ENCODE results near the gene ROCK2. TPM values are rescaled to one million over a fixed set of nuclear protein-coding genes. Genes with fewer than 3 reads are reported as not detected.

The ROCK2 gene
- polyA plus RNA-seq, 2 of the 4 experiments (the other 2 are of a cell fraction), result 34.0 to 38.7 TPM

GRCh38 chr2:11320698-11321492 lies 23.5 kb downstream of the ROCK2 start:
- Histone ChIP-seq H3K4me3 (no peak overlapping the region), H3K27ac (no peak overlapping the region), H3K4me2 (no peak overlapping the region), H3K4me1 (peaks cover 3% of the 10 kb centered on the region; the same call in 1 of the 3 replicates), H3K9me3 (no peaks in the 10 kb centered on the region)
- peak in 1 of 2 experiments; percentile 35 for DNase-seq (ENCODE audit: low read depth in 1 of 2, low spot score in 1 of 2)
- no peak for TF ChIP-seq ELK1 (IDR thresholded peaks at IDR 0.05; ENCODE audit: low read depth, low read length)
- peak; percentile 5; the same call in 1 of the 3 replicates for TF ChIP-seq CTCF (IDR thresholded peaks at IDR 0.05)
- peak; percentile 87 to 88 for ATAC-seq
- POLR2A ChIA-PET, result interaction anchor here (1.5 kb wide), 1 partner anchor 23 kb away, joined by 5 read pairs; the partner anchor contains the start of gene ROCK2
- no peak for FAIRE-seq
- CTCF ChIA-PET, result interaction anchor here (1.0 to 2.3 kb wide), 7 partner anchors 11 to 189 kb away, joined by 3 to 9 read pairs (median 5); no protein-coding TSS in a partner anchor
- WGBS (ENCODE audit: missing lambda C conversion rate), result 95% methylated on average over 17 of the region's 17 CpGs

GRCh38 chr2:11319939-11320338 lies 24.5 kb downstream of the ROCK2 start:
- H3K4me3 ChIP-seq, result no peak overlapping the region
- H3K4me2 ChIP-seq, result no peak overlapping the region
- no peak for TF ChIP-seq TFCP2L1 (CRISPR knock-in tag; IDR thresholded peaks at IDR 0.05)
- no peak for TF ChIP-seq ELK1 (IDR thresholded peaks at IDR 0.05; ENCODE audit: low read depth, low read length)
- TF ChIP-seq CBX2 (IDR thresholded peaks at IDR 0.05; ENCODE audit: borderline replicate concordance, low read depth), result no peak
- no peak for TF ChIP-seq HES2 (IDR thresholded peaks at IDR 0.05)
- no peak for TF ChIP-seq JUN (IDR thresholded peaks at IDR 0.05)
- no peak for TF ChIP-seq HDAC2 (IDR thresholded peaks at IDR 0.05)
- CTCF ChIA-PET, result interaction anchor here (1.1 to 2.3 kb wide), 5 partner anchors 10 to 188 kb away, joined by 3 to 9 read pairs (median 6); no protein-coding TSS in a partner anchor
- POLR2A ChIA-PET, result interaction anchor here (1.5 kb wide), 1 partner anchor 24 kb away, joined by 5 read pairs; the partner anchor contains the start of gene ROCK2
- no peaks in the 10 kb centered on the region for H3K9me3 ChIP-seq
- H3K27ac ChIP-seq, result no peak overlapping the region
- ATAC-seq (0 out of 6 replicates have a peak, but pooled peaks of 1 of the 2 experiments have one; percentile 18), DNase-seq (ENCODE audit: low read depth in 1 of 2, low spot score in 1 of 2) (no peak), FAIRE-seq (no peak)
- peaks cover 12% of the 10 kb centered on the region; the same call in 1 of the 3 replicates for H3K4me1 ChIP-seq

DNA sequence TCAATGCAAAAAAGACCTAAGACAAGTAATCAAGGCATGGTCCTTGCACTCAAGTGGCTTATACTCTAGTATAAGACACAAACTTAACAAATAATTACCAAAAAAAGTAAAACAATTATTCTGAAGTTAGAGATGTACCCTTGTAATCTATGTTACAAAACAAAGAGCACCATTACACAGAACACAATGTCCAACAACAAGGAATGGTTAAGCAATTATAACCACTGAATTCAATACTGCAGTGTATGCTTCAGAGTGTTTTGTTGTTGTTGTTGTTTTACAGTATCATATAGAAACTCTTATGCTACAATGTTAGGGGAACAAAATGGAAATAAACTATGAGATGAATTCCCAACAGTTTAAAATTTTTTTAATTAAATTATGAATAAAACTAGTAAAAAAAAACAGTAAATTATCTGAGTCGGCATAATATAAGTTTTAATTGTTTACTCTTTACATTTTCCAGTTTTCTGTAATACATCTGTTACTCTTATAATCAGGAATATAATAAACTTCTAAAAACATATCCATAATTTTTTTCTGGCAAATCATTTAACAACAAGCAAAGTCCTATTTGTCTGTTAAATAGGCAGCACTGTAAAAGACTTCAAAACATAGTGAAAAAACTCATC lies 29.2 kb downstream of the ROCK2 start:
- POLR2A ChIA-PET, result interaction anchor here (0.7 kb wide), 1 partner anchor 29 kb away, joined by 3 read pairs; the partner anchor contains the start of gene ROCK2

DNA sequence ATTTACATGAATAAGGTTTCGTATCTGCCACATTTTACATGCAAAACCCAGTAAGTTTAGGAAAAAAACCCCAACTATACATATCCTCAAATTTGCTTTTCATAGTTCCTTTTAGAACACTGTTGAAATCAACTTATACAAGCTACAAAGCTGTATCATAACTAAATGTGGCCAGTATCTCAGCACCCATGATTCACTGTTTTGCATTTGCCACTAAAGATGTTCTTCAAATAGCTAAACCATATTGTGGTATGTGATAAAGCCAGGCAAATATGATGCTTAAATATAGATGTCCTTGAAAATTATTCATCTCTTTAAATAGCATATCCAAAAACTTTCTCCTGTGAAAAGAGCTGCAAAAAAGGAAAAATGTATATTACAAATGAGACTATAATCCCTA lies 29.9 kb downstream of the ROCK2 start:
- no peak for FAIRE-seq
- peaks cover 48% of the 10 kb centered on the region for H3K4me1 ChIP-seq
- ChIA-PET POLR2A (no interaction called here), CTCF (interaction anchor here (0.7 to 1.7 kb wide), 3 partner anchors 97 to 268 kb away, joined by 3 to 4 read pairs (median 3); a partner anchor contains a TSS)
- no peak overlapping the region for H3K4me3 ChIP-seq
- DNase-seq (ENCODE audit: low read depth in 1 of 2, low spot score in 1 of 2), result no peak
- H3K27ac ChIP-seq, result no peak overlapping the region
- no peak overlapping the region for H3K4me2 ChIP-seq
- no peak for ATAC-seq
- H3K9me3 ChIP-seq, result no peaks in the 10 kb centered on the region
- WGBS (ENCODE audit: missing lambda C conversion rate), result 92% methylated on average over 1 of the region's 1 CpG
- TF ChIP-seq CTCF (IDR thresholded peaks at IDR 0.05) (no peak), ZC3H11A (IDR thresholded peaks at IDR 0.05) (no peak), JUN (IDR thresholded peaks at IDR 0.05) (no peak), EP300 (IDR thresholded peaks at IDR 0.05) (no peak), SMC3 (IDR thresholded peaks at IDR 0.05) (no peak), CHD4 (IDR thresholded peaks at IDR 0.05; ENCODE audit: borderline replicate concordance) (no peak), HMGXB4 (CRISPR knock-in tag; IDR thresholded peaks at IDR 0.05; ENCODE audit: borderline replicate concordance) (no peak), RCOR1 (IDR thresholded peaks at IDR 0.05; ENCODE audit: low read depth, low read length) (no peak), TFCP2L1 (CRISPR knock-in tag; IDR thresholded peaks at IDR 0.05) (no peak)
- TF ChIP-seq, protein P1, sequence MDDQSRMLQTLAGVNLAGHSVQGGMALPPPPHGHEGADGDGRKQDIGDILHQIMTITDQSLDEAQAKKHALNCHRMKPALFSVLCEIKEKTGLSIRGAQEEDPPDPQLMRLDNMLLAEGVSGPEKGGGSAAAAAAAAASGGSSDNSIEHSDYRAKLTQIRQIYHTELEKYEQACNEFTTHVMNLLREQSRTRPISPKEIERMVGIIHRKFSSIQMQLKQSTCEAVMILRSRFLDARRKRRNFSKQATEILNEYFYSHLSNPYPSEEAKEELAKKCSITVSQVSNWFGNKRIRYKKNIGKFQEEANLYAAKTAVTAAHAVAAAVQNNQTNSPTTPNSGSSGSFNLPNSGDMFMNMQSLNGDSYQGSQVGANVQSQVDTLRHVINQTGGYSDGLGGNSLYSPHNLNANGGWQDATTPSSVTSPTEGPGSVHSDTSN (IDR thresholded peaks at IDR 0.05), result no peak

More for the DNA sequence above, 29.2 kb downstream of the ROCK2 start:
- CTCF ChIA-PET, result interaction anchor here (0.6 to 1.7 kb wide), 5 partner anchors 12 to 268 kb away, joined by 3 to 4 read pairs (median 3); a partner anchor contains a TSS
- peaks cover 42% of the 10 kb centered on the region for H3K4me1 ChIP-seq
- 87% methylated on average over 1 of the region's 1 CpG for WGBS (ENCODE audit: missing lambda C conversion rate)
- TF ChIP-seq NFE2L2 (conservative IDR thresholded peaks at IDR 0.05; ENCODE audit: low read length) (no peak), MAFK (IDR thresholded peaks at IDR 0.05; ENCODE audit: partially characterized antibody) (peak; percentile 83)
- DNase-seq (ENCODE audit: low read depth in 1 of 2, low spot score in 1 of 2) (no peak), ATAC-seq (no peak), FAIRE-seq (peak; percentile 36)
- no peak overlapping the region; the same call in 2 of the 3 replicates for H3K4me2 ChIP-seq
- H3K4me3 ChIP-seq, result no peak overlapping the region
- no peak overlapping the region for H3K27ac ChIP-seq
- H3K9me3 ChIP-seq, result no peaks in the 10 kb centered on the region
